Stimulated activated CD4-positive, alpha-beta T cell treated with anti-CD3 and anti-CD28 coated beads, Interleukin-1b, Interleukin-23, amount 100 ng/mL, for 1 hour (primary cell): Measurements from ENCODE around the gene USP5.

Experiments used
- DNase-seq, 2 donors: peaks; one replicate each; pipeline ENCODE4 v3.0.0-alpha.2; 2020; ENCODE audit warnings: low read depth in 2 of 2

USP5 gene

GRCh38 chr12:6914246-6914946 is 62.4 kb downstream of the USP5 start, which contains the start of gene ENO2:
TSS of gene ENO2 (plus strand) at chr12:6914580. CDS start at chr12:6915833, 1,253 bp downstream.
- peak; percentile 63 to 73 for DNase-seq

- DNase-seq: no peak
These were observed 63.2 kb downstream of the USP5 start for GRCh38 chr12:6914947-6915788.

- DNase-seq: no peak
These were observed 63.9 kb downstream of the USP5 start for GRCh38 chr12:6915789-6916285.
